IPS DF 4.7 (cell line): Measurements from ENCODE around the gene RBM47.

Source experiments
- DNase-seq: peaks from one replicate; pipeline ENCODE4 v3.0.0-alpha.2; 2013; ENCODE audit warnings: low spot score; ENCODE audit errors: extremely low read depth

Gene RBM47

GRCh38 chr4:40592034-40592433, 37.6 kb downstream of the RBM47 start:
- DNase-seq = no peak

DNA sequence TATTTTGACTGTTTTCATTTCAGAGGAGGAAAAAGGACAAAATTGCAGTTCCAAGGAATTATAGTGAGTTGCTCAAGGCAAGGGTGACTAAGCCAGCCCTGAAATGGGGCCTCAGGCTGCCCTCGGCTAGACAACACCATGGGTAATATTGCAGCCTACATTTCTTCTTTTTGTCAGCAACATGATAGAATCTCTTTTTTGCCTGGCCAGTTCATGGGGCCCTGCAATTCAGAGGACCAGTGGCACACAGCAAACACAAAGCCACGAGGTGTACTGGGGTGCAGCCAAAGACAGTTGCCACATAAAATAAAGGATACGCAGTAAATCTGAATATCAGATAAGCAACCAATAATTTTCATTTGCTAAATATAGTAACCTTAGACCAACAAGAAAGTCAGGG, 41.8 kb downstream of the RBM47 start:
- no peak for DNase-seq

- no peak for DNase-seq
These were observed 42.3 kb downstream of the RBM47 start for GRCh38 chr4:40587351-40587750.

GRCh38 chr4:40586729-40587128, 42.9 kb downstream of the RBM47 start:
- no peak for DNase-seq

DNA sequence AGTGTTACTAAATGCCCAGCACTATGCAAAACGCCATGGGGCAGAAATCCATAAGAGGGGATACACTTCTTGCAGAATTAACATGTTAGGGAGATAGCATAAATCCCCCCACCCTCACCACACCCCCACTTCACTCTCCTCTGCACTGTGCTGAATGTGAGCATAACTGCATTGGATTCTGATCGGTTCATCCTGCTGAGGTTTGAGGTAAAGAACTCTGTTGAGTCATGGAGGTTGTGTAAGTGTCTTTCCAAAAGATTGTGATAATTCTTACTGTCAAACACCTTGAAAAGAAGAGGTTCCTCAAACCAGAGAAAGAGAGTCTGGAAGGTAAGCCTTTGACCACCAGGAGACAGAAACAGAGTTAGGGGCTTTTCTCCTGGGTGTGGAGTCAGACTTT, 43.6 kb downstream of the RBM47 start:
- no peak for DNase-seq

GRCh38 chr4:40585201-40585799, 44.4 kb downstream of the RBM47 start:
- no peak for DNase-seq

- DNase-seq = no peak
These were observed 45.0 kb downstream of the RBM47 start for GRCh38 chr4:40584517-40585141.

DNA sequence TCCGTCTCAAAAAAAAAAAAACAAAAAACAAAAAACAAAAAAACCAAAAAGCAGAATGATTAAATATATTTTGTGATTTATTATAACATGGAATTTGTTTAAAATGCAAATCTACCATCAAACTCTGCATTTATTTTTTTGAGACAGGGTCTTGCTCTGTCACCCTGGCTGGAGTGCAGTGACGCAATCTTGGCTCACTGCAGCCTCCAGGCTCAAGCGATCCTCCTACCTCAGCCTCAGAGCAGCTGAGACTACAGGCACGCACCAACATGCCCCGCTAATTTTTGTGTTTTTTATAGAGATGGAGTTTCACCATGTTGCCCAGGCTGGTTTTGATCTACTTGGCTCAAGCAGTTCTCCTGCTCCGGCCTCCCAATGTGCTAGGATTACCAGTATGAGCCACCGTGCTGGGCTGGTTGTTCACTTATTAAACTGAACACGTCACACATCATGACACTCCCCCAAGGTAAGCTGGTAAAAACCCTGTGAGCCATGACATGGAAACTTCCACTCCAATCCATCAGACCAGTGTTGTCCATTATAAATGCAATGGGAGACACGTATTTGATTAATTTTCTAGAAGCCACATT, 45.7 kb downstream of the RBM47 start:
- DNase-seq = no peak

DNA sequence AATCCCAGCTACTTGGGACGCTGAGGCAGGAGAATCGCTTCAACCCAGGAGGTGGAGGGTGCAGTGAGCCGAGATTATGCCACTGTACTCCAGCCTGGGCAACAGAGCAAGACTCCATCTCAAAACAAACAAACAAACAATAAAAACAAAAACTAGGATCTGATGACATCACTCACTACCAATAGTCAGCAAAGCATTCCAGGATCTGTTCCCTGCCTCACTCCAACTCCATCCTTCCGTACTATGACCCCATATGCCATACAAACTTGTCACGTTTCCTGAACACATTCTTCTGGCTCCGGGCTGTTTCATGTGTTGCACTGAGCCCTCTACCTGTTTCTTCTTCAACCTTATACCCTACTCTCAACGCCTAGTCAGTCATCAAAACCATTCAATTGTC, 47.3 kb downstream of the RBM47 start:
- DNase-seq = no peak

GRCh38 chr4:40581254-40582140, 48.2 kb downstream of the RBM47 start:
- DNase-seq = no peak

DNA sequence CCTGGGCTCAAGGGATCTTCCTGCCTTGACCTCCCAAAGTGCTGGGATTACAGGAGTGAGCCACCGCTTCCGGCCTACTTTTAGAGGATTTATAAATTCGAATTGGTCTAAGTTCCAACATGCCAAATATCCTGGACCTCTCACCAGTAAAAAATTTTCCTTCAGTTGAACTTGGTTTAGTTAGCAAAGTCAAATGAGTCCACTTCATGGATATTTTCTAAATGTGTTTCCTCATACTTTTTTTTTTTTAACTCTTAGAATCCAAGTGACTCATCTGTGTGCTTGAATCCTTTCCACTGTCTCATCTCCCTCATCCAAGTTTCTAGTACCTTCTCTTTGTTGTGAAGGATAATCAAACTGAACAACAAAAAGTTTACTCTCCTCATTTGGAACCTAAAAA, 49.7 kb downstream of the RBM47 start:
- DNase-seq = no peak

DNA sequence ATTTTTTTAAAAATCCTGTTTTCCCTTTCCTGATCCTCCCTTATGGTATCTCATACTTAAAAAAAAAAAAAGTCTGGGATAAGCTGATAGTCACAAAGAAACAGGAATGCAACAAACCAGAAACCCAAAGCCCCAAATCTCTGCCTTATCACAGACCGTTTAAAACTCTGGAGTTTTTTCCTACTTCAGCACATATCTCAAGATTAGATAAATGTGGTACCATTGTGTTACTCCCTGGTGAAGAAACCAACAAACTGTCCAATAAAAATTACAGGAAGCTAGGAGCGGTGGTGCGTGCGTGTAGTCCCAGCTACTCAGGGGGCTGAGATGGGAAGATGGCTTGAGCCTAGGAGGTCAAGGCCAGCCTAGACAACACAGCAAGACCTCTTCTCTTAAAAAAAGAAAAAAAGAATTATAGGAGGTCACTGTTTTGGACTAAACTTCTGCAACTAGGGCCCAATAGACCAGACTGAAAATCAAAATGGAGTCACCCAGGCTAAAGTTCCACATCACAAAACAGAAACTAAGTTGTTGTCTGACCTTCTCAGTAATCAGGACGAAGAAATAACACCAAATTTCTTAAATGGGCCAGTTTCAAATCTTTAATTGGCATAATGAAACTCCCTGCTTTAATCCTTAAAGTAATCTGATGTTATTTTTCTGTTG, 51.9 kb downstream of the RBM47 start:
- no peak for DNase-seq

- DNase-seq = no peak
These were observed 52.8 kb downstream of the RBM47 start for GRCh38 chr4:40576651-40577480.

DNA sequence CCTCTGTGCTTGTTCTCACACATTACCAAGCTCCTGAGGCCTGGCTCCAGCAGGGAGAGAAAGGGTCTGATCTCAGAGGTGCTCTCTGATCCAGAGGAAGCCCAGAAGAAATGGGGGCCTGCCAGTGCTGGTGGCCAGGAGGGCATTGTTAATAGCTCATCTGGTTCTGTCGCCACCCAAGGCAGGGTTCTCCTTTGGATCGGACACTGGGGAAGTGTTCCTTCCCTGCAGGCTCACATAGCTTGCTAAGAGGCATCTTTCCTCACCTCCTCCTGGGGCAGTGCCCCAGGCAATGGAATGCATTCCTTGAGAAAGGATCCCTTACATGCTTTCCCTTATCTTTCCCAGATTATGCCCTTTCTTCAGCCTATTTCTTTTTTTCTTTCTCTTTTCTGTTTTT, 53.8 kb downstream of the RBM47 start:
- no peak for DNase-seq

DNA sequence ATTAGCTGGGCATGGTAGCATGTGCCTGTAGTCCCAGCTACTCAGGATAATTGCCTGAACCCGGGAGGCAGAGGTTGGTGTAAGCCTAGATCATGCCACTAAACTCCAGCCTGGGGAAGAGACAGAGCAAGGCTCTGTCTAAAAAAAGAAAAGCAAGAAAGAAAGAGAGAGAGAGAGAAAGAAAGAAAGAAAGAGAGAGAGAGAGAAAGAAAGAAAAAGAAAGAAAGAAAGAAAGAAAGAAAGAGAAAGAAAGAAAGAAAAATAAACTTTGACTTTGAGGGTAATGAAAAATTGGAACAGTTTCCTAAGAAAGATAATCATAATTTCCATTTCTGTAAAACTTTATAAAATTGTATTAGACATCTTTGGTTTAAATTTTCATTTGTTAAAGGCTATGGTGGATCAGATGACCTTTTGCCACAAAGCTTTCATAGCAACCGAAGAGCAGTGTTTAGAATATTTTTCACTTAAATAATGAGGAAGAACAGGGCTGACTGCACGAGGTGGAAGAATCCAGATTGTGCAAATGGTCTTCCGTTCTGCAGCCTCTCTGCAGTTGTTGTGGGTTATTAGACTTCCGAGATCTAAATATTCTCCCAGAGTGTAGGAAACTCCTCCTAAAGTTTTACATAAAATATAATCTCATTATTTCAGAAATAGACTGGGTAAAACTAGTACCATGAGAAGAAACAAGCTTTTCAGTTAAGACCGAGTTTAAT, 55.9 kb downstream of the RBM47 start:
- no peak for DNase-seq

- DNase-seq = no peak
These were observed 56.9 kb downstream of the RBM47 start for GRCh38 chr4:40572692-40573310.

GRCh38 chr4:40571208-40571607, 58.5 kb downstream of the RBM47 start:
- DNase-seq = no peak

DNA sequence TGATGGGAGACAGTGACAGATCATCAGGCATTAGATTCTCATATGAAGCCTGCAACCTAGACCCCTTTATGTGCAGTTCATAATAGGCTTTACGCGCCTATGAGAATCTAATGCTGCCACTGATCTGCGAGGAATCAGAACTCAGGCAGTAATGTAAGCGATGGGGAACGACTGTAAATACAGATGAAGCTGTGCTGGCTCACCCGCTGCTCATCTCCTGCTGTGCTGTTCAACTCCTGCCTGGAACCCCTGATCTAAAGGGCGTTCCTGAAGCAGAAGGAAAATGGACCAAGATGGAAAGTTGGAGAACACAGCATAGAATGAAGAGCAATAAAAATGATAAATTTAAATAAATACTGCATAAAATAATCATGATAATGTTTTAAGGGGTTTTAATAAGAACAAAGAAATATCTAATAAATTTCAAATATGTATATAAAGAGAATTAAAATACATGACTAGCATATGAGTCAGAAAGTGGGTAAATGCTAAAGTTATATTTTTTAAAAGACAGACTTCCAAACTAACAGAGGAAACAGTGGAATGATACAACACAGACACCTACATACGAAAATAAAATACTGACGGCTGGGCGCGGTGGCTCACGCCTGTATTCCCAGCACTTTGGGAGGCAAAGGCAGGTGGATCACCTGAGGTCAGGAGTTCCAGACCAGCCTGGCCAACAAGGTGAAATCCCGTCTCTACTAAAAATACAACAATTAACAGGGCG, 59.2 kb downstream of the RBM47 start:
- no peak for DNase-seq
